Spleen (tissue), 11 donors: ENCODE data around the gene CRNN. TPM values are rescaled to one million over a fixed set of nuclear protein-coding genes. Genes with fewer than 3 reads are reported as not detected.
A peak's percentile ranks its signal among the peaks of the same experiment; 100 is the strongest.

Experiments used
- DNase-seq: peaks from one replicate; pipeline ENCODE4 v3.0.0-alpha.2; 2020
- H3K27ac ChIP-seq, 8 donors: fragments of 200-600 bp; sonication (generic) in 7 of 8; 1 replicate in 4 of 8; 2 replicates in 4 of 8; pipeline versions ENCODE4 v1.5.0 to v1.8.0; 2016 to 2021; ENCODE audit warnings: inconsistent platforms in 4 of 8, mild to moderate bottlenecking in 4 of 8, moderate library complexity in 1 of 8
- H3K27me3 ChIP-seq, 7 donors: fragments of 200-600 bp; sonication (generic) in 6 of 7; replicated peaks in 1 of 7; 1 replicate in 4 of 7; 2 replicates in 3 of 7; pipeline versions ENCODE4 v1.5.0 to v1.8.0; 2016 to 2021; ENCODE audit warnings: inconsistent platforms in 3 of 7, mild to moderate bottlenecking in 1 of 7
- H3K36me3 ChIP-seq, 6 donors: fragments of 200-600 bp; sonication (generic) in 5 of 6; 1 replicate in 4 of 6; 2 replicates in 2 of 6; pipeline versions ENCODE4 v1.5.0 to v1.8.0; 2016 to 2021; ENCODE audit warnings: inconsistent platforms in 2 of 6
- H3K4me1 ChIP-seq, 6 donors: fragments of 200-600 bp; sonication (generic) in 5 of 6; 1 replicate in 3 of 6; 2 replicates in 3 of 6; pipeline versions ENCODE4 v1.5.0 to v1.8.0; 2016 to 2021; ENCODE audit warnings: inconsistent platforms in 3 of 6
- H3K4me3 ChIP-seq, 8 donors: fragments of 200-600 bp; sonication (generic) in 7 of 8; 1 replicate in 4 of 8; 2 replicates in 4 of 8; pipeline versions ENCODE4 v1.5.0 to v1.8.0; 2016 to 2021; ENCODE audit warnings: inconsistent platforms in 4 of 8, mild to moderate bottlenecking in 4 of 8, moderate library complexity in 2 of 8
- H3K9me3 ChIP-seq, 8 donors: fragments of 200-600 bp; sonication (generic) in 7 of 8; 1 replicate in 4 of 8; 2 replicates in 4 of 8; pipeline versions ENCODE4 v1.5.0 to v1.8.0; 2016 to 2021; ENCODE audit warnings: inconsistent platforms in 4 of 8
- POLR2A ChIP-seq, 3 donors: fragments of 450-650 bp; IDR thresholded peaks; one replicate each; pipeline ENCODE4 v1.5.1; 2017; ENCODE audit warnings: antibody characterized with exemption in 3 of 3, mild to moderate bottlenecking in 1 of 3
- POLR2AphosphoS5 ChIP-seq, 3 donors: sonication (generic); formaldehyde crosslinking; IDR thresholded peaks; one replicate each; pipeline ENCODE4 v1.5.1; 2017; ENCODE audit warnings: antibody characterized with exemption in 3 of 3
- WGBS, 5 donors: extraction: QIAGEN DNeasy Blood & Tissue Kit in 3 of 5; methylation state at CpG; one replicate each; pipeline versions ENCODE4 v1.1.5 to v1.1.7; 2013 to 2018; 5-methylcytosine and 5-hydroxymethylcytosine counted together
- intact Hi-C: fragments of 100-400 bp; cut with DNase I; formaldehyde crosslinking; loops from one replicate; pipeline ENCODE4 v1.15.0; 2023; ENCODE audit warnings: low total_unique reads
- polyA plus RNA-seq, 3 donors: library from polyadenylated mRNA; stranded (reverse); fragments of 200-250 nt; gene quantifications; one replicate each; pipeline ENCODE4 v1.2.1, GENCODE V29; 2013
- total RNA-seq, 7 donors: library from RNA; depleted of rRNA in 3 of 7; stranded (reverse); fragments of >200 nt in 3 of 7; fragmentation: NEBNext Ultra II Directional in 4 of 7; extraction: Animal tissue kit (Norgen Biotek cat#: 25700) in 4 of 7; gene quantifications; one replicate each; pipeline versions ENCODE4 v1.1.0 to v1.2.1, GENCODE V29; 2016 to 2021
- TF ChIP-seq, protein P1 (sequence below), 11 experiments: fragments of 200-600 bp in 7 of 11; fragments of 450-650 bp in 4 of 11; sonication (generic) in 4 of 11; IDR thresholded peaks in 8 of 11; conservative IDR thresholded peaks in 3 of 11; 1 replicate in 7 of 11; 2 replicates in 4 of 11; pipeline versions ENCODE4 v1.4.0 to v1.8.0; 2016 to 2021; ENCODE audit warnings: antibody characterized with exemption in 11 of 11, inconsistent platforms in 4 of 11, mild to moderate bottlenecking in 1 of 11
- donor health status: healthy with polysubstance abuse.
- donor health status: DM: no; HTN: no; CAD: no; lungs with moderate emphysema.
- donor health status: DM: no; HTN: no; CAD: no.
- donor health status: Bipolar disorder and iron deficiency.
- donor health status: healthy.
- donor health status: DM: no; HTN: no; CAD: no.
- donor health status: DM: yes; HTN: yes; CAD: no.

Gene CRNN
- total and polyA plus RNA-seq, 10 donors, result 0.11 to 2.2 (median 0.39) TPM; not detected in 7

DNA sequence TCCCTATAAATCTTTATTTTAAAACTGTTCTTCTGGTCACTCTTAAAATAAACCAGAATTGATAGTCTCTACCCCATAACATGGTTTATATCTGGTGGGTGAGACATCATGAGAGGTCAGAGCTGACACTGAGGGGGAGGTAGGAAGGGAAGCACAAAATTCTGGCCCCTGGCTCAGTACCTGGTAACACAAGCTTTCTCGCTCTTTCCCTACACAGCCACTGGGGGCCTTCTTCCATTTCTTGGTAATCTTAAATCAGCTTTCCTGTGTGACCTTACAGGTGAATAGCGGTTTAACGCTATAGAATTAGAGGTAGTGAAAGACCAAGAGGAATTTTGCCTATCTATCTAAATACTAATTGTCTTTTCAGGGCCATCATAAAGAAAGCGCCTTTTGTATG, 5.4 kb downstream of the CRNN start:
- intact Hi-C loops, result no loop called here
- H3K27me3 ChIP-seq, result peaks cover 0 to 11% (median 0%) of the 10 kb centered on the region in 7 donors
- no peaks in the 10 kb centered on the region for H3K9me3 ChIP-seq
- no peak overlapping the region for H3K27ac ChIP-seq
- DNase-seq, result no peak
- no peak overlapping the region for H3K4me3 ChIP-seq
- WGBS, 5 donors, result 91 to 95% (median 92%) methylated on average over 4 of the region's 4 CpGs
- TF ChIP-seq POLR2A (IDR thresholded peaks at IDR 0.05) (no peak), POLR2AphosphoS5 (IDR thresholded peaks at IDR 0.05) (no peak)
- TF ChIP-seq, protein P1, sequence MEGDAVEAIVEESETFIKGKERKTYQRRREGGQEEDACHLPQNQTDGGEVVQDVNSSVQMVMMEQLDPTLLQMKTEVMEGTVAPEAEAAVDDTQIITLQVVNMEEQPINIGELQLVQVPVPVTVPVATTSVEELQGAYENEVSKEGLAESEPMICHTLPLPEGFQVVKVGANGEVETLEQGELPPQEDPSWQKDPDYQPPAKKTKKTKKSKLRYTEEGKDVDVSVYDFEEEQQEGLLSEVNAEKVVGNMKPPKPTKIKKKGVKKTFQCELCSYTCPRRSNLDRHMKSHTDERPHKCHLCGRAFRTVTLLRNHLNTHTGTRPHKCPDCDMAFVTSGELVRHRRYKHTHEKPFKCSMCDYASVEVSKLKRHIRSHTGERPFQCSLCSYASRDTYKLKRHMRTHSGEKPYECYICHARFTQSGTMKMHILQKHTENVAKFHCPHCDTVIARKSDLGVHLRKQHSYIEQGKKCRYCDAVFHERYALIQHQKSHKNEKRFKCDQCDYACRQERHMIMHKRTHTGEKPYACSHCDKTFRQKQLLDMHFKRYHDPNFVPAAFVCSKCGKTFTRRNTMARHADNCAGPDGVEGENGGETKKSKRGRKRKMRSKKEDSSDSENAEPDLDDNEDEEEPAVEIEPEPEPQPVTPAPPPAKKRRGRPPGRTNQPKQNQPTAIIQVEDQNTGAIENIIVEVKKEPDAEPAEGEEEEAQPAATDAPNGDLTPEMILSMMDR (IDR thresholded peaks at IDR 0.05 in 8 of 11, conservative IDR thresholded peaks at IDR 0.05 in 3 of 11), result no peak
- H3K4me1 ChIP-seq, result peaks cover 0 to 11% (median 0%) of the 10 kb centered on the region in 6 donors
- H3K36me3 ChIP-seq, result no peaks in the 10 kb centered on the region

DNA sequence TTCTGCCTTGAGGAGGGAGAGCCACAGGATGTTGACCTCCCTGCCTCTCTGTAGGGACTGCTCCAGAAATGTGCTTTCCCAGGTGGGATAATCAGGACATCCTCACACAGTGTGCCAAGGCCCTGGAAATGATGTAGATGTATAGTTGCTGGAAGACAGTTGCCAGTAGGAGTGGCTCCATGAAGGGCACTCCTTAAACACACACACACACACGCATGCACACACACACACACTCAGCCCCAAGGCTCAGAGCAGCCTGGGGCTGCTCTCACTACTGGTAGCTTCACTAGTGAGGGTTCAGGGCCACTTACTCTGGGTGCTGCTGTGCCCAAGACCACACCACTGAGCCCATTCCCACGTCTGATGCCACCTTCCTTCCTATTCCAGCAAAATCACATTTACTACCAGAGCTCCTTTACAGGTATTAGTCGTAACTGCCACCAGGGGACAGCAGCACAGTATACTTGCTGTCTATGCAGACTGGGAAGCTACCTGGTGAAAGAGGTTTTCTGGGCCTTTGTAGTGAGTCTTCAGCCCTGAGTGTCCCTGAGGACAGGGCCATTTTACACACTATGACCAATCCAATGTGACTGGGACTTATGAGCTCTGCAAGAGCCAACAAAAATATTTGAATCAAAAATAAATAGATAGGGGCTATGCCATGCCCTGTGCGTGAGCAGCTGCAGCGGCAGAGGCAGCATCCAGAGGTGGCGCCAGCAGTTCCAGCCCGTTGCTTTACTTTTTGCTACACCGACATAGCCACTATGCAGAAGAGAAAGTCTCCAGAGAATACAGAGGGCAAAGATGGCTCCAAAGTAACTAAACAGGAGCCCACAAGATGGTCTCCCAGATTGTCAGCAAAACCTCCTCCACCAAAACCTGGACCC, 15.0 kb downstream of the CRNN start:
- no peaks in the 10 kb centered on the region for H3K4me1 ChIP-seq
- peaks cover 0 to 6% (median 0%) of the 10 kb centered on the region in 7 donors for H3K27me3 ChIP-seq
- H3K36me3 ChIP-seq, result no peaks in the 10 kb centered on the region
- H3K27ac ChIP-seq, result no peak overlapping the region
- H3K9me3 ChIP-seq, result no peaks in the 10 kb centered on the region
- DNase-seq, result no peak
- intact Hi-C loops, result no loop called here
- no peak for TF ChIP-seq POLR2AphosphoS5 (IDR thresholded peaks at IDR 0.05)
- TF ChIP-seq, protein P1 (IDR thresholded peaks at IDR 0.05 in 8 of 11, conservative IDR thresholded peaks at IDR 0.05 in 3 of 11), result peak in 4 of 11 experiments; percentile 20 to 40 (median 34)
- WGBS, 5 donors, result 38 to 62% (median 47%) methylated on average over 8 of the region's 8 CpGs
- H3K4me3 ChIP-seq, result no peak overlapping the region

DNA sequence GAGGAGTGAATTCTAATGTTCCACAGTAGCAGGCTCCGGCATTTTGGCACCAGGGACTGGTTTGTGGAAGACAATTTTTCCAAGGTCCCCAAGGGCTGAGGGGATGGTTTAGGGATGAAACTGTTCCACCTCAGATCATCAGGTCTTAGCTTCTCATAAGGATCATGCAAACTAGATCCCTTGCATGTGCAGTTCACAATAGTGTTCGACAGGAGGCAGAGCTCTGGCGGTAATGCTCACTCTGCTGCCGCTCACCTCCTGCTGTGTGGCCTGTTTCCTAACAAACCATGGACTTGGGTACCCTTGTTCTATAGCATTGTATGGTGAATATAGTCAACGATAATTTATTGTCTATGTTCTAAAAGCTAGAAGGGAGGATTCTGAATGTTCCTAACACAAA, 16.6 kb downstream of the CRNN start:
- WGBS, 5 donors, result 75 to 83% (median 77%) methylated on average over 5 of the region's 5 CpGs
- no peak overlapping the region for H3K27ac ChIP-seq

DNA sequence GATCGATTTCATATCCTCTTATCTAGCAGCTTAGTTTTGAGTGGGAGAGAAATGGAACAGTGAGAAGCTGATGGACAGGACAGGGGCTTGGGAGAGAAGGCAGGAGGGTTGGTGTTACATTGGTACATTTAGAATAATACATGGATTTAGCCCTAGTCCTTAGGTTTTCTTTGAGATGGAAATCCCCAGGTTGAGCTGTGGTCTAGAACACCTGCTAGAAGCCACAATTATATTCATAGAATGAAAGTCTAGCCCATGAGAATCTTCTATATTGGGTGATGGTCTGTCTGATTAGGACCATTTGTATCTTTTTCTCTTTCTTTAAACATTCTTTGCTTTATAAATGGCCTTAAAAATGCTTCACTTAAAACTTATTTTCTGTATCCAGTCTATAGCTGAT, 19.9 kb downstream of the CRNN start:
- no peaks in the 10 kb centered on the region for H3K36me3 ChIP-seq
- no peaks in the 10 kb centered on the region for H3K9me3 ChIP-seq
- 39 to 63% (median 54%) methylated on average over 1 of the region's 1 CpG for WGBS, 5 donors
- DNase-seq, result no peak
- no peak for TF ChIP-seq POLR2A (IDR thresholded peaks at IDR 0.05)
- TF ChIP-seq POLR2AphosphoS5 (IDR thresholded peaks at IDR 0.05), result no peak
- TF ChIP-seq, protein P1 (IDR thresholded peaks at IDR 0.05 in 8 of 11, conservative IDR thresholded peaks at IDR 0.05 in 3 of 11), result no peak
- no peak overlapping the region for H3K27ac ChIP-seq
- H3K4me3 ChIP-seq, result no peak overlapping the region
- peaks cover 0 to 11% (median 0%) of the 10 kb centered on the region in 7 donors for H3K27me3 ChIP-seq
- intact Hi-C loops, result no loop called here
- H3K4me1 ChIP-seq, result no peaks in the 10 kb centered on the region

More for the DNA sequence above, 16.6 kb downstream of the CRNN start:
- Histone ChIP-seq H3K36me3 (no peaks in the 10 kb centered on the region), H3K27me3 (peaks cover 0 to 8% (median 0%) of the 10 kb centered on the region in 7 donors), H3K4me1 (no peaks in the 10 kb centered on the region), H3K9me3 (no peaks in the 10 kb centered on the region), H3K4me3 (no peak overlapping the region)
- no peak for DNase-seq
- intact Hi-C loops, result no loop called here
- TF ChIP-seq, protein P1 (IDR thresholded peaks at IDR 0.05 in 8 of 11, conservative IDR thresholded peaks at IDR 0.05 in 3 of 11), result no peak
- TF ChIP-seq POLR2A (IDR thresholded peaks at IDR 0.05), result no peak
- TF ChIP-seq POLR2AphosphoS5 (IDR thresholded peaks at IDR 0.05), result no peak
